Right atrium auricular region (tissue), 2 donors: ENCODE data around the gene TAF6. TPM values are rescaled to one million over a fixed set of nuclear protein-coding genes. Genes with fewer than 3 reads are reported as not detected.

ENCODE experiments used
- DNase-seq: peaks from one replicate; pipeline ENCODE4 v3.0.0-alpha.2; 2019; ENCODE audit warnings: low spot score
- H3K27ac ChIP-seq, 2 donors: fragments of 200-600 bp; sonication (generic); 1 replicate in 1 of 2; 2 replicates in 1 of 2; pipeline ENCODE4 v1.5.1; 2016 to 2019
- H3K27me3 ChIP-seq, 2 donors: fragments of 200-600 bp; sonication (generic); one replicate each; pipeline versions ENCODE4 v1.5.1 to v1.6.0; 2017 to 2019
- H3K36me3 ChIP-seq: fragments of 200-600 bp; sonication (generic); one replicate; pipeline ENCODE4 v1.5.1; 2016
- H3K4me1 ChIP-seq, 2 donors: fragments of 200-600 bp; sonication (generic); one replicate each; pipeline versions ENCODE4 v1.5.1 to v1.6.0; 2017 to 2019
- H3K4me3 ChIP-seq, 2 donors: fragments of 200-600 bp; sonication (generic); 1 replicate in 1 of 2; 2 replicates in 1 of 2; pipeline ENCODE4 v1.5.1; 2017 to 2019; ENCODE audit warnings: mild to moderate bottlenecking in 1 of 2, moderate library complexity in 1 of 2
- H3K9me3 ChIP-seq, 2 donors: fragments of 200-600 bp; sonication (generic); one replicate each; pipeline ENCODE4 v1.5.1; 2019
- CTCF ChIP-seq, 2 donors: fragments of 200-600 bp; sonication (generic); IDR thresholded peaks; one replicate each; pipeline ENCODE4 v1.5.1; 2019; ENCODE audit warnings: antibody characterized with exemption in 2 of 2
- total RNA-seq, 2 donors: library from RNA; depleted of rRNA; stranded (reverse); fragments of >200 nt; gene quantifications; one replicate each; pipeline ENCODE4 v1.1.0, GENCODE V29; 2016

The TAF6 gene
- total RNA-seq, 2 donors from 2014 or later: 41.7 to 49.1 TPM

DNA sequence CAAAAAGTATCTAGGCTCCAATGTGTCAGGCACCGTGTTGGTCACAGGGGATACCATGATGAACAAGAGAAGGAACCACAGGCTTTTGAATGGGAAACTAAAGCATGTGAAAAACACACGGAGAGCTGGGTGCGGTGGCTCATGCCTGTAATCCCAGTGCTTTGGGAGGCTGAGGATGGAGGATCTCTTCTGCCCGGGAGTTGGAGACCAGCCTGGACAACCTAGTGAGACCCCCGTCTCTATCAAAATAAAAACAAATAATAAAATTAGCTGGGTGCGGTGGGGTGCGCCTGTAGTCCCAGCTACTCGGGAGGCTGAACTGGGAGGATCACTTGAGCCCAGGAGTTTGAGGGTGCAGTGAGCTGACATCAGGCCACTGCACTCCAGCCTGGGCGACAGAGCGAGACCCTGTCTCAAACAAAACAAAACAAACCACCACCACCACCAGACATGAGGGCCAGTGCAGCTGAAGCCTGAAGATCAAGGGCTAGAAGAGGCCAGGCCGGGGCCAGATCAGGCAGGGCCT is 31.0 kb downstream of the TAF6 start:
- peak overlapping the region; percentile 83 to 94 for H3K4me3 ChIP-seq
- H3K27me3 ChIP-seq: no peaks in the 10 kb centered on the region
- no peaks in the 10 kb centered on the region for H3K9me3 ChIP-seq
- H3K4me1 ChIP-seq: peaks cover 0 to 17% of the 10 kb centered on the region in 2 donors
- DNase-seq: no peak
- H3K36me3 ChIP-seq: peaks cover 30% of the 10 kb centered on the region
- no peak for TF ChIP-seq CTCF (IDR thresholded peaks at IDR 0.05)
- H3K27ac ChIP-seq: peak overlapping the region; percentile 85 to 90

DNA sequence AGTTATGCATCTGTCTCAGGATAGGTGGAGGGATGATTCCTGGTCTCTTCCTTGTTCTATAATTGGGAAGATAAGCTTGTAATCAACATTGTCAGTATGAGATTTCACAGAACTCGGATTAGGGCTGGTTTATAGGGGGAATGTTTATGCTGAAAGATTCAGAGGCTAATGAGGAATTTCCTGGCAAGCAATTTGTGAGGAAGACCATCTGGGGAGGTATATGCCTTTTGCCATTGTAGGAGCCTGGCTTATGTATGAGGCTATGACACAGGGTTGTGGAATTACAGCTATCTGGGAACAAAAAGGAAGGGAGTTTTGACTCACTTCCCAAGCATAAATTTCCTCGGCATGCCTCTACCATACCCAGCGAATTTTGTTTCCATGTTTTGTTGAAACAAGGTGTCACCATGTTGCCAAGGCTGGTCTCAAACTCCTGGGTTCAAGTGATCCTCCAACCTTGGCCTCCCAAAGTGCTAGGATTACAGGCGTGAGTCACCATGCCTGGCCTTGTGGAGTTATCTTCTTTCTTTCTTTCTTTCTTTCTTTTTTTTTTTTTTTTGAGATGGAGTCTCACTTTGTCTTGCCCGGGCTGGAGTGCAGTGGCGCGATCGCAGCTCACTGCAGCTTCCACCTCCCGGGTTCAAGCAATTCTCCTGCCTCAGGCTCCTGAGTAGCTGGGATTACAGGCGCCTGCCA is 32.0 kb downstream of the TAF6 start:
- TF ChIP-seq CTCF (IDR thresholded peaks at IDR 0.05): no peak
- peaks cover 0 to 23% of the 10 kb centered on the region in 2 donors for H3K4me1 ChIP-seq
- H3K27ac ChIP-seq: no peak overlapping the region
- no peaks in the 10 kb centered on the region for H3K9me3 ChIP-seq
- no peak for DNase-seq
- peaks cover 20% of the 10 kb centered on the region for H3K36me3 ChIP-seq
- H3K27me3 ChIP-seq: no peaks in the 10 kb centered on the region
- H3K4me3 ChIP-seq: no peak overlapping the region

GRCh38 chr7:100085515-100085914 is 33.6 kb downstream of the TAF6 start:
- Histone ChIP-seq H3K4me3 (no peak overlapping the region), H3K9me3 (no peaks in the 10 kb centered on the region), H3K36me3 (peaks cover 4% of the 10 kb centered on the region), H3K4me1 (peaks cover 0 to 32% of the 10 kb centered on the region in 2 donors), H3K27me3 (no peaks in the 10 kb centered on the region), H3K27ac (no peak overlapping the region)
- DNase-seq: no peak
- TF ChIP-seq CTCF (IDR thresholded peaks at IDR 0.05): no peak

DNA sequence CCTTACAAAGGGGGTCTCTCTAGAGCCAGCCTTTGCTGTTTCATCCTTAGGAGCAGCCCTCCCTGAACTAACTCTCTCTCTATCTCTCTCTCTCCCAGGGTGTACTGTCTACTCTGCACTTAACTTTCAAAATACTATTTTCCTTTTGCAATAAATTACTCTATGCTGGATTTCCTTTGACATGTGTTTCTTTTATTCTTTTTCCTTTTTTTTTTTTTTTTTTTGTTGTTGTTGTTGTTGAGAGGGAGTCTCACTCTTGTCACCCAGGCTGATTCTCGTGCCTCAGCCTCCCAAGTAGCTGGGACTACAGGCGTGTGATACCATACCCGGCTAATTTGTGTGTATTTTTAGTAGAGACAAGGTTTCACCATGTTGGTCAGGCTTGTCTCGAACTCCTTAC is 36.2 kb downstream of the TAF6 start:
- Histone ChIP-seq H3K27ac (peak overlapping the region; percentile 81 to 82), H3K27me3 (no peaks in the 10 kb centered on the region), H3K4me1 (peaks cover 0 to 31% of the 10 kb centered on the region in 2 donors), H3K9me3 (no peaks in the 10 kb centered on the region), H3K4me3 (no peak overlapping the region), H3K36me3 (peaks cover 14% of the 10 kb centered on the region)
- no peak for TF ChIP-seq CTCF (IDR thresholded peaks at IDR 0.05)
- no peak for DNase-seq

GRCh38 chr7:100081535-100082102 is 37.5 kb downstream of the TAF6 start, which contains the start of gene ZNF3:
Gene ZNF3 (minus strand): TSS chr7:100081723. CDS start chr7:100077357, 4,366 bp downstream.
- Histone ChIP-seq H3K27me3 (no peaks in the 10 kb centered on the region), H3K4me1 (peaks cover 0 to 30% of the 10 kb centered on the region in 2 donors), H3K9me3 (no peaks in the 10 kb centered on the region), H3K36me3 (peaks cover 24% of the 10 kb centered on the region), H3K4me3 (peak within 1 kb of the TSS; percentile 81 to 100), H3K27ac (peak within 1 kb of the TSS; percentile 81 to 82)
- peak; percentile 89 to 97 for TF ChIP-seq CTCF (IDR thresholded peaks at IDR 0.05)
- DNase-seq: peak; percentile 99
